HUDEP-2 (cell line): ENCODE results near the gene TMEM63C.

Experiments
- DNase-seq, 76 experiments: peaks; one replicate each; lab custom pipeline; 2025; ENCODE audit not compliant: unreplicated experiment in 76 of 76; lab: John Stamatoyannopoulos, UW

The TMEM63C gene

GRCh38 chr14:77219591-77219990 is 38.0 kb downstream of the TMEM63C start:
- no peak for DNase-seq

- DNase-seq, result no peak
Observed at GRCh38 chr14:77220246-77221017, 38.8 kb downstream of the TMEM63C start.

- DNase-seq, result no peak
Observed at GRCh38 chr14:77221241-77221871, 39.8 kb downstream of the TMEM63C start.

DNA sequence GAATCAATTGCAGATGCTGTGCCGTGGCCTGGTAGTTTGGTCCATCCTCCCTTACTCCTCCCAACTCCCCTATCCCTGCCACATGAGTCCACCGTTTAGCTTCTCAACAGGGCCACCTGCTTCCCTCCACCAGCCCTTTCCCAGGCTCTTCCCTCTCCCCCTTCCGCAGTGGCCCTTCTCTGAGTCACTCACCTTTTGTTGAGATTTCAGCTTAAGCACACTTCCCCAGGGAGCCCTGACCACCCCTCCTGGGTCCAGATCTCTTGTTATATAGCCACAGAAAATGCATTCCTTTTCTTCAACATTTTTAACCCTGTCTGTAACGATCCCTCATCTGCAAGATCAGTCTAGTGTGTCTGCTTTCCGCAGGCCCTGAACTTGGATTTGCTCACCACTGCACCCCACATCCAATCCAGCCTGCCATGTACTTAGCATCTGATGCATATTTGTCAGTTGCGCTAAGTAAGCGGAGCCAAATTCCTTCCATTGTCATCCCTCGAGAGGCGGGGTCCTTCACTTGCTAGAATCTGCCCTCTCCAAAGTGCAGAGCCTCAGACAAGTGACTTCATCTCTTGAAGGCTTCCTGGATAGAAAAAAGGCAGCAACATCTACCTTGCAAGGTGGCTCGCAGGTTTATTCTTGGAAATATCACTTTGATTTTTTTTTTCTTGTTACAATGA is 41.1 kb downstream of the TMEM63C start:
- DNase-seq, result no peak

GRCh38 chr14:77224212-77224611 is 42.6 kb downstream of the TMEM63C start:
- no peak for DNase-seq

DNA sequence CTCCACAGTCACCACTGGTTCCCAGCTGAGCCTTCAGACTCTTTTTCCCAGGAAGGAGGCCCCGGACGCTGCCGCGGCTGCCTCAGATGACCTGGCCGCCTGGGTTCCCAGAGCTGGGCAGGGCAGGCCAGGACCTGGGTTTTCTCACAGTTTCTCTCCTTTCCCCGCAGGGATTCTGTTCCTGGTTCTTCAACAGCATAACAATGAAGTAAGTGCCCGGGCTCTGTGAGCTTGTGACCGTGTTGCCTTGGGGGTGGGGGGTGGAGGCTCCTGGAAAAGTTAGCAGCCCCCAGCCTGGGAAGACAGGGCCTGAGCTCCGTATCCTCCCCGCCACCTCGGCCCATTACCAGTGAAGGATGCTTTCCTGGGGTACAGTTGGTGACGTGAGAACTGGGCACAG is 43.7 kb downstream of the TMEM63C start:
- DNase-seq, result no peak

DNA sequence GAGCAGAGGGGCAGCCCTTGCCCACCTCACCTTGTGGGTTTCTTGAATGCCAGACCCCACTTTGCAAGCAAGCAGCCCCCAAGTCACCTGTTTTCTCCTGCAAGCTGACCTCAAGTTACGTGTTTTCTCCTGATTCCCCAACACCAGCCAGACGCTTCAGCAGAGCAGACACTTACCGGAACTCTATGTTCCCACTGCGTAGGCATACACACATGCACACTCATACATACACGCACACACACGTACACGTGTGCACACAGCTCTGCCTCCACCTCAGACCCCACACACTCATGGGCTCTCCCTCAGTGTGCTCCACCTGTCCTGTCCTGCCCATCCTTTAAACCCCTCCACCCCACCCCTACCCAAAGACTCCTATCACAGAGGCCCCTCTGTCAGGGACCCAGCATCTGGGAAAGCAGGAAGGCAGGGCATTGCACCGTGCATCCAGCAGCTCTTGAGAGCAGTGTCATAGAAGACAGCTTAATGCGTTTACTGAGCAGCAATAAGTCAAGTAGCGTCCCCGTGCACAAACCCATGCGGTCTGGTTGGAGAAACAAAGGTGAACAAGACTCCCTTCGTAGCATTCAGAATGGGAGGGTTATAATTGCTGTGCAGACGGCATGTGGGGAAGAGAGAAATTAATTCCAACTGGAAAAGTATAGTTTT is 44.4 kb downstream of the TMEM63C start:
- DNase-seq, result no peak

DNA sequence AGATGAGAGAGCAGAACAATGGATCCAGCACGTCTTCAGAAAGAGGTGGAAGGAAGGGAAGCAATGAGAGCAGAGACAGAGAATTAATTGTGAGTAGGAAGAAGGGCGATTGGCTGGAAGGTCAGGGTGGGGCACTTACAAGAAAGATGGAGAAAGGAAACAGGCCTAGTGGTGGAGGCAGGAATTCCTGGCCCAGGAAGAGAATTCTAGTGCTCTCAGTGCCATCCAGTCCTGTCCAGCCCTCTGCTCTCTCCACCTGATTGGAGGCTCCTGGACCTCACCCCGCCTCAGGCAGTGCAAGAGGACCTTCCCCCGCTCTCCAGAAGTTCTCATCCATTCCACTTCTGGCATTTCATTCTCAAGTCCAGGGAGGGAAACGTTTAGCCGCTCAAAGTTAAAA is 46.5 kb downstream of the TMEM63C start:
- no peak for DNase-seq

DNA sequence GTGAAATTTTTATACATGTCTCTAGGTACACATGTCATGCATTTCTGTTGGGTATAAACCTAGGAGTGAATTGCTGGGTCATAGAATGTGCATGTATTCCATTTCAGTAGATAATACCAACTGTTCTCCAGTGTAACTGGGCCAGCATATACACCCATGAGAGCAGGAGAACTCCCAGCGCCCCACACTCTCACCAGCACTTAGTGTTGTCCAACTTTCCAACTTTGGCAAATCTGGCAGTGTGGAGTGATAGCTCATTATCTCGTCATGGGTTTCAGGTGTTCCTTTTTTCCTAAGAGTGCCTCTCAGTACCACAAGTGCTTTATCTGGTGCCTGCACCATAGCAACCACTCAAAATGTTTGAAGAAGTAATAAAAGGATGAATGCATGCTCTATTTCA is 49.3 kb downstream of the TMEM63C start:
- DNase-seq, result no peak

- no peak for DNase-seq
Observed at GRCh38 chr14:77231721-77232120, 50.1 kb downstream of the TMEM63C start.

DNA sequence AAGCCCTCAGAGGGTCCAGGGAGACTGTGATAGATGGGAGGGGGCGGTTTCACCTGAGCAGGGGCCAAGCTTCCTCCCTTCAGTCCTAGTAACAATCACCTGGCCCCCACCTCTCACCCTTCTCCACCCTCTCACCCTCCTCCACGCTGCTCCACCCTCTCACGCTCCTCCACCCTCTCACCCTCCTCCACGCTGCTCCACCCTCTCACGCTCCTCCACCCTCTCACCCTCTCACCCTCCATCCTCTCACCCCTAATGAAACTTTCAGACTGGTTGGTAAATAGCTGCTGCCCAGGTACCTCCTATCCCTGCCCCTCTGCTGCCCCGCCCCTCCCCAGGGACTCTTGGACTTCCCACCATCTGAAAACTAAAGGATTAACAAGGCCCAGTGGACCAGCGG is 55.2 kb downstream of the TMEM63C start:
- DNase-seq, result no peak

DNA sequence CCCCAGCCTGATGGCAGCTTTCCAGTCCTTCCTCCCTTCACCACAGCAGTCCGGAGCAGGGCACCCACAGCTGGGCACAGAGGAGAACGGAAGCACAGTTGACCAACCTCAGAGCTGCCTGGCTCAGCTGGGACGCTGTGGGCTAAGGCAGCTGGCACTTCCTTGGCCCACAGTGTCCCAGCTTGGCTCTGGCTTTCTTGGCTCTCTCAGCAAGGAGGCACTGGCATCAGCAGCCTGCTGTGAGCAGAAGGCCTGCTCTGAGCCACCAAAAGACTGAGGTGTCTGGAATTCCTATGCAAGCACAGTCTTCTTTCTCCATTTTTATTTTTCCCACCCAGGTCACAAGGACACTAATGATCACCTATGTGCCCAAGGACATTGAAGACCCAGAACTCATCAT is 56.8 kb downstream of the TMEM63C start:
- no peak for DNase-seq

DNA sequence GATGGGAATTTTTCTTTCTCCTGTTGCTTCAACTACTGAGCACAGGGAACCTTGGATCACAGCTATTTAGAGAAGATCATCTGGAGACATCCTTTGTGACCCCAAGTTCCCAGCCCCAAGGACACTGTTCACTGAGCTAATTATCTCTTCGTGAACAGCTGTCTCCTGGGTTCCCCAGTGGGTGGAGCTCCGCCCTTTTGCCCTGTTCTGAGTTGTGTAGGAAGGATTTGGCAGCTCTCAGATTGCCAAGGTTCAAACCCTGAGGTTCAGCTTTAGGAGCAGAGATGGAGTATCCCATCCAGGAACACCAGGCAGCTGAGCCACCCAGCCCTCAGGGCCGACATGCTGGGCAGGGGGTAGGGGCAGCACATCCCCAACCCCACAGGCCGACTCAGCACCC is 57.4 kb downstream of the TMEM63C start:
- peak in 16 of 76 experiments; percentile 2 to 35 (median 12) for DNase-seq

DNA sequence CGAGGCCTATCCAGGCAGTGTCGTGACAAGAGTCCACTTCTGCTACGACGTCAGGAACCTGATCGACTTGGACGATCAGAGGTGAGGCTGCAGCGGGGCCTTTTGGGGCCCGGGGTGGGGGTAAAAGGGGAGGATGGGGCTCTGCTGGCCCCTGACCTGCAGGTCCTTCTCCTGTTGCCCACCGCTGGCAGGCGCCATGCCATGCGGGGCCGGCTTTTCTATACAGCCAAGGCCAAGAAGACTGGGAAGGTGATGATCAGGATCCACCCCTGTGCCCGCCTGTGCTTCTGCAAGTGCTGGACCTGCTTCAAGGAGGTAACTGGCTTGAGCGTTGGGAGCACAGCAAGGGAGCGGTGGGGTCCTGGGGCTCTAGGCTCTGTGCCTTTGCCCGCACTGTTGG is 57.8 kb downstream of the TMEM63C start:
- no peak for DNase-seq

DNA sequence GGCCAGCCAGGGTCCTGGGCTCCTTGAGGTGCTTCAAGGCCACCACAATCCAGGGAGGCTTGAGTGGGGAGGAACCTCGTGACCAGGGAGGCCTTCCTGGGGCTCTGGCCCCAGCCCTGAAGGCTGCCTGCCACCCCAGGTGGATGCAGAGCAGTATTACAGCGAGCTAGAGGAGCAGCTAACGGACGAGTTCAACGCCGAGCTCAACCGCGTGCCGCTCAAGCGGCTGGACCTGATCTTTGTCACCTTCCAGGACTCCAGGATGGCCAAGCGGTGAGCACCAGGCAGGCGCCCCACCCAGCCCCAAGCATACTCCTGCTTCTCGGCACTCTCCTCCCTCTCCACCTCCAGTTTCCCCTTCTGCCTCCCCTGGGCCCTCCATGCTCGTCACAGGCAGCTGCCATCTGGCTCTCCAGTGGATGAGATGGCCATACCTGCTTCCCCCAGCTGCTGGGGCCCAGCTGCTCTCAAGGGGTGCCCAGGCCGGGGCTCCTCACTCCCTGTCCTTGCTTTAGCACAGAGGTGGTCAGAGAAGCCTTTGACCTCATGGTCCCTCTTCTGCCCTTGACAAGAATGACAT is 58.8 kb downstream of the TMEM63C start:
- no peak for DNase-seq

DNA sequence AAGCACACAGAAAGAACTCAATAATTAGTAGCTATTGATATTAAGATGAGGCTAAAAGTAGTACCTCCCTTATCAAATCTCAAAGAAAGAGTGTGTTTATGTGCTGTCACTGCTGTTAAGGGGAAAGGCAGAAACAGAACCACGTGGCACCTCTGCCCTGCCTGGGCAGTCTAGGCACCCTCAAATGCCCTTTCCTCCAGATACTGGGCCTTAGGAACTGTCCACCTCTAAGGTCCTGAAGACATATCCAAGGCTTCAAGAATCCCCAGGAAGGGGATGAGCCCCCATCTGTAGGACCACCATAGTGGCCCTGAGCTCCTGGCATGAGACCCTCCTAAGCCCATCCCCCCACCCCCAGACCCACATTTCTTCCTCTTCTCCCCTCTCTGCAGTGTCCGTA is 60.4 kb downstream of the TMEM63C start:
- no peak for DNase-seq

DNA sequence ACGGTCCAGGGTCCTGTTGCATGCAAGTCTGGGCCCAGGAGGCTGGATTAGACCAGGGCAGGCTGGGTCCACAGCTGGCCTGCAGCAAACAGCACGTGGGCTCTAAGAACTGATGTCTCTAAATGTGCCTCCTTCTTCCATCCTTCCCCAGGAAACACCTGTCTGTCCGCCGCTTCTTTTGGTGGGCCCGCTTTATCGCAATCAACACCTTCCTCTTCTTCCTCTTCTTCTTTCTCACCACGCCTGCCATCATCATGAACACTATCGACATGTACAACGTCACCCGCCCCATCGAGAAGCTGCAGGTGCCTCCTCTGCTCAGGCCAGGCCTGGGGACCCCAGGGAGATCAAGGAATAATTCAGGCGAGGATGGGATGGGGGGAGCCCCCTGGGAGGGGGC is 61.2 kb downstream of the TMEM63C start:
- DNase-seq, result no peak

DNA sequence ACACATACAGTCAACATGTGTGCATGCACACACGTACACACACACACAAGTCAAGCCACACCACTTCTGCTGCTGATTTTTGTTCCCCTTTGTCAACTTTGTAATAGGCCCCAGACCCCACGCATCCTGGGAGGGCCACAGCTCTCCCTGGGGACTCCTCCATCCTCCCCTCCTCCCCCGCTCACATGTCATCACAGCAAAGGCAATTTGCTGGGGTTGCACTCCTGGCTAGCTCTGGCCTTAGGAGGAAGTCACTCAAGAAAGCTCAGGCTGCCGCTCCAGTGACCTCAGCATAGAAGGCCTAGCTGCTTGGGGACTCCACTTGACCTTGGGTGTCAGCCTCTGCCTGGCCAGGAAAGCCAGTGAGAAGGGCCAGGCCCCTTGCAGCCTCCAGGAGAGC is 62.3 kb downstream of the TMEM63C start:
- no peak for DNase-seq

DNA sequence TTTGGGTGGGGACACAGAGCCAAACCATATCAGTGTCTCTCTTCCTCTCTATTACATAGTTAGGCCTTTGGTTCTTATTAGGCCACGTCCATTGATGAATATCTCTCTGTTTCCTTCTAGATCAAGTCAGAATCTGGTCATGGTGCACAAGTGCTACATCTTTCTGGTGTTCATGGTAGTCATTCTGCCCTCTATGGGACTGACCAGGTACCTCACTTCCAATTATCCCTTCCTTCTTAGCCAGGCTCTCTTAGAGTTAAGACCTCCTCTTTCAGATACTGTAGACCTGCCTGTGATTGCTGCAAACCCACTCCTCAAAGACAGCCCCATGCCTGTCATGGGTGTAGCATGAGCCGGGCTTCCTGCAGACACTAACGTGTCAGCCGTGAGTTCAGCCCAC is 64.2 kb downstream of the TMEM63C start:
- no peak for DNase-seq

- DNase-seq, result no peak
Observed at GRCh38 chr14:77246784-77247183, 65.2 kb downstream of the TMEM63C start.

GRCh38 chr14:77248666-77249065 is 67.1 kb downstream of the TMEM63C start:
- DNase-seq, result no peak
